Keratinocyte (primary cell): ENCODE results near the gene BCL2L1.

Experiments
- EZH2 ChIP-seq: IDR thresholded peaks from one replicate; pipeline ENCODE4 v1.6.1; 2012; ENCODE audit warnings: inconsistent platforms, mild to moderate bottlenecking, low read length, moderate library complexity
- TF ChIP-seq, protein P1 (sequence below), 3 experiments: IDR thresholded peaks in 1 of 3; conservative IDR thresholded peaks in 1 of 3; optimal IDR thresholded peaks in 1 of 3; 2 replicates in 2 of 3; 3 replicates in 1 of 3; pipeline versions ENCODE3 to v1.5.1; 2011; ENCODE audit warnings: low read length in 3 of 3, mild to moderate bottlenecking in 3 of 3, moderate library complexity in 2 of 3, control low read depth in 1 of 3, inconsistent platforms in 1 of 3; ENCODE audit not compliant: insufficient read depth in 2 of 3; ENCODE audit errors: extremely low read depth in 1 of 3

- TF ChIP-seq, protein P1, sequence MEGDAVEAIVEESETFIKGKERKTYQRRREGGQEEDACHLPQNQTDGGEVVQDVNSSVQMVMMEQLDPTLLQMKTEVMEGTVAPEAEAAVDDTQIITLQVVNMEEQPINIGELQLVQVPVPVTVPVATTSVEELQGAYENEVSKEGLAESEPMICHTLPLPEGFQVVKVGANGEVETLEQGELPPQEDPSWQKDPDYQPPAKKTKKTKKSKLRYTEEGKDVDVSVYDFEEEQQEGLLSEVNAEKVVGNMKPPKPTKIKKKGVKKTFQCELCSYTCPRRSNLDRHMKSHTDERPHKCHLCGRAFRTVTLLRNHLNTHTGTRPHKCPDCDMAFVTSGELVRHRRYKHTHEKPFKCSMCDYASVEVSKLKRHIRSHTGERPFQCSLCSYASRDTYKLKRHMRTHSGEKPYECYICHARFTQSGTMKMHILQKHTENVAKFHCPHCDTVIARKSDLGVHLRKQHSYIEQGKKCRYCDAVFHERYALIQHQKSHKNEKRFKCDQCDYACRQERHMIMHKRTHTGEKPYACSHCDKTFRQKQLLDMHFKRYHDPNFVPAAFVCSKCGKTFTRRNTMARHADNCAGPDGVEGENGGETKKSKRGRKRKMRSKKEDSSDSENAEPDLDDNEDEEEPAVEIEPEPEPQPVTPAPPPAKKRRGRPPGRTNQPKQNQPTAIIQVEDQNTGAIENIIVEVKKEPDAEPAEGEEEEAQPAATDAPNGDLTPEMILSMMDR (optimal IDR thresholded peaks at IDR 0.05 in 1 of 3, IDR thresholded peaks at IDR 0.05 in 1 of 3, conservative IDR thresholded peaks at IDR 0.05 in 1 of 3; ENCODE audit: extremely low read depth in 1 of 3, insufficient read depth in 2 of 3, low read length in 3 of 3), result no peak
- no peak for TF ChIP-seq EZH2
Observed at GRCh38 chr20:31693402-31693801, 29.3 kb downstream of the BCL2L1 start.
